Neutrophil (primary cell): ENCODE data around the gene GALR1.
"Not testable (repeated sequence)": the region's sequence is repeated elsewhere in the genome, so short reads cannot be mapped to it uniquely, and the experiment has no call there.

Source experiments
- H3K27ac ChIP-seq: fragments of 200-600 bp; sonication (generic); 2 replicates; pipeline ENCODE4 v1.5.1; 2016; ENCODE audit warnings: mild to moderate bottlenecking, moderate library complexity
- H3K27me3 ChIP-seq: fragments of 200-600 bp; sonication (generic); 2 replicates; pipeline ENCODE4 v1.6.0; 2016; ENCODE audit warnings: mild to moderate bottlenecking
- H3K36me3 ChIP-seq: fragments of 200-600 bp; sonication (generic); 2 replicates; pipeline ENCODE4 v1.5.1; 2017
- H3K4me1 ChIP-seq, 2 experiments: fragments of 200-600 bp in 1 of 2; sonication (generic) in 1 of 2; 1 replicate in 1 of 2; 2 replicates in 1 of 2; pipeline versions ENCODE4 v1.5.1 to v1.6.1; 2013 to 2016; ENCODE audit warnings: low read depth in 1 of 2, low read length in 1 of 2, mild to moderate bottlenecking in 1 of 2, moderate library complexity in 1 of 2; ENCODE audit not compliant: control insufficient read depth in 1 of 2, insufficient read depth in 1 of 2
- H3K4me3 ChIP-seq, 2 experiments: fragments of 200-600 bp in 1 of 2; sonication (generic) in 1 of 2; 1 replicate in 1 of 2; 2 replicates in 1 of 2; pipeline ENCODE4 v1.5.1; 2013 to 2016; ENCODE audit warnings: low read depth in 1 of 2, low read length in 1 of 2, mild to moderate bottlenecking in 1 of 2, moderate library complexity in 1 of 2
- H3K9me3 ChIP-seq: fragments of 200-600 bp; sonication (generic); 2 replicates; pipeline ENCODE4 v1.5.1; 2016
- TF ChIP-seq, protein P1 (sequence below): fragments of 200-600 bp; sonication (generic); IDR thresholded peaks from 2 replicates; pipeline ENCODE4 v1.5.1; 2016; ENCODE audit warnings: antibody characterized with exemption

The GALR1 gene

DNA sequence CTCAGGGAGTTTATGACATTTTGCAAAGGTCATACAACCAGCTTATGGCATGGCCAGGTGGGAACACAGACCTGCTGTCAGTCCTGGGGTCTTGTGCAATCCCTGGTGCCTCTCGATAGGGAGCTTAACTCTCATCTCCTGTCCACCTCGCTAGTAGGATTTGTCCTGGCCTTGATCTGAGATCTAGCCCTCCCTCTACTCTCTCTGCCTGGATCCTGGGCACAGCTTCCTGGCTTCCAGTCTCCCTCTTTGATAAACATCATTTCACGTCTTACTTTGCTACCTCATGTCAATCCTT lies 13.8 kb downstream of the GALR1 start:
- H3K9me3 ChIP-seq, result no peaks in the 10 kb centered on the region
- TF ChIP-seq, protein P1, sequence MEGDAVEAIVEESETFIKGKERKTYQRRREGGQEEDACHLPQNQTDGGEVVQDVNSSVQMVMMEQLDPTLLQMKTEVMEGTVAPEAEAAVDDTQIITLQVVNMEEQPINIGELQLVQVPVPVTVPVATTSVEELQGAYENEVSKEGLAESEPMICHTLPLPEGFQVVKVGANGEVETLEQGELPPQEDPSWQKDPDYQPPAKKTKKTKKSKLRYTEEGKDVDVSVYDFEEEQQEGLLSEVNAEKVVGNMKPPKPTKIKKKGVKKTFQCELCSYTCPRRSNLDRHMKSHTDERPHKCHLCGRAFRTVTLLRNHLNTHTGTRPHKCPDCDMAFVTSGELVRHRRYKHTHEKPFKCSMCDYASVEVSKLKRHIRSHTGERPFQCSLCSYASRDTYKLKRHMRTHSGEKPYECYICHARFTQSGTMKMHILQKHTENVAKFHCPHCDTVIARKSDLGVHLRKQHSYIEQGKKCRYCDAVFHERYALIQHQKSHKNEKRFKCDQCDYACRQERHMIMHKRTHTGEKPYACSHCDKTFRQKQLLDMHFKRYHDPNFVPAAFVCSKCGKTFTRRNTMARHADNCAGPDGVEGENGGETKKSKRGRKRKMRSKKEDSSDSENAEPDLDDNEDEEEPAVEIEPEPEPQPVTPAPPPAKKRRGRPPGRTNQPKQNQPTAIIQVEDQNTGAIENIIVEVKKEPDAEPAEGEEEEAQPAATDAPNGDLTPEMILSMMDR, result no peak
- H3K27ac ChIP-seq, result no peak overlapping the region

DNA sequence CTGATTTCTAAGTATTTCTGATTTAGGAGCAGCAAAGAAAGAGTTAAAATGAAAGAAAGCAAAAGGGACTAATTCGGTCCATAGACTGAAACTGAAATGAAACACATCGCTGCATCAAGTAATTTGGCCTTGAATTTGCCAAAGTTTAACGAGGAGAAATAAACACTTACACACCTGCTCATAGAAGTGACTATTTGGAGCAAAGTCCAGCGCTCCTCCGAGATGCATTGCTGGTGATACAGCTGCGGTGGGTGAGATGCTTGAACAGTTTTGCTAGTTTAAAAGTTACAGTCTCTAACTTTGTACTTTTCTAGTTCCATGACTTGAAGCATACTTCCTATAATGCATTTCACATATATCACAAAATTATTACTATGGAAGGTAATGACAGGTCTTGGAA lies 18.3 kb downstream of the GALR1 start:
- H3K4me1 ChIP-seq, result no peaks in the 10 kb centered on the region
- H3K4me3 ChIP-seq, result no peak overlapping the region
- no peak overlapping the region for H3K27ac ChIP-seq
- H3K9me3 ChIP-seq, result no peaks in the 10 kb centered on the region
- TF ChIP-seq, protein P1, result no peak
- H3K27me3 ChIP-seq, result peaks cover 56% of the 10 kb centered on the region
- H3K36me3 ChIP-seq, result no peaks in the 10 kb centered on the region

More for the DNA sequence above, 13.8 kb downstream of the GALR1 start:
- Histone ChIP-seq H3K4me3 (no peak overlapping the region), H3K4me1 (no peaks in the 10 kb centered on the region), H3K27me3 (peaks cover 32% of the 10 kb centered on the region), H3K36me3 (no peaks in the 10 kb centered on the region)

GRCh38 chr18:77268456-77268855 lies 18.8 kb downstream of the GALR1 start:
- Histone ChIP-seq H3K4me3 (no peak overlapping the region), H3K36me3 (no peaks in the 10 kb centered on the region), H3K9me3 (no peaks in the 10 kb centered on the region), H3K27me3 (peaks cover 51% of the 10 kb centered on the region), H3K27ac (no peak overlapping the region), H3K4me1 (no peaks in the 10 kb centered on the region)
- TF ChIP-seq, protein P1, result no peak

GRCh38 chr18:77271576-77272481 lies 22.2 kb downstream of the GALR1 start:
- Histone ChIP-seq H3K27ac (no peak overlapping the region), H3K4me3 (no peak overlapping the region), H3K9me3 (no peaks in the 10 kb centered on the region), H3K36me3 (no peaks in the 10 kb centered on the region), H3K27me3 (peaks cover 54% of the 10 kb centered on the region), H3K4me1 (no peaks in the 10 kb centered on the region)
- TF ChIP-seq, protein P1, result no peak

- not testable (repeated sequence) for H3K9me3 ChIP-seq, H3K27me3 ChIP-seq, H3K4me3 ChIP-seq, H3K4me1 ChIP-seq, H3K27ac ChIP-seq, H3K36me3 ChIP-seq
Measured at GRCh38 chr18:77290841-77291240, 41.2 kb downstream of the GALR1 start.

GRCh38 chr18:77298172-77298571 lies 48.5 kb downstream of the GALR1 start:
- no peaks in the 10 kb centered on the region for H3K9me3 ChIP-seq
- H3K27me3 ChIP-seq, result no peaks in the 10 kb centered on the region
- H3K4me3 ChIP-seq, result no peak overlapping the region
- H3K27ac ChIP-seq, result no peak overlapping the region
- H3K4me1 ChIP-seq, result no peaks in the 10 kb centered on the region
- no peaks in the 10 kb centered on the region for H3K36me3 ChIP-seq
- TF ChIP-seq, protein P1, result no peak
